ENCODE data around the gene PODN. TPM values are rescaled to one million over a fixed set of nuclear protein-coding genes. Genes with fewer than 3 reads are reported as not detected.

The PODN gene
- total RNA-seq, 1 experiment from 2014 or later: not detected

GRCh38 chr1:53070621-53071020 is 8.6 kb downstream of the PODN start:
- DNase-seq: no peak
- H3K9me2 ChIP-seq (ENCODE audit: insufficient read depth): no peaks in the 10 kb centered on the region
- no peaks in the 10 kb centered on the region for H3K36me3 ChIP-seq (ENCODE audit: low read depth)
- no peak overlapping the region for H3K27ac ChIP-seq
- ChIA-PET POLR2A (ENCODE audit: unreplicated experiment) (interaction anchor here (0.7 kb wide), 1 partner anchor 161 kb away, joined by 3 read pairs; no protein-coding TSS in a partner anchor), CTCF (no interaction called here)
- no peak overlapping the region for H3K4me3 ChIP-seq
- no peaks in the 10 kb centered on the region for H3K4me1 ChIP-seq (replicated peaks; ENCODE audit: insufficient read depth)
- TF ChIP-seq, protein P1, sequence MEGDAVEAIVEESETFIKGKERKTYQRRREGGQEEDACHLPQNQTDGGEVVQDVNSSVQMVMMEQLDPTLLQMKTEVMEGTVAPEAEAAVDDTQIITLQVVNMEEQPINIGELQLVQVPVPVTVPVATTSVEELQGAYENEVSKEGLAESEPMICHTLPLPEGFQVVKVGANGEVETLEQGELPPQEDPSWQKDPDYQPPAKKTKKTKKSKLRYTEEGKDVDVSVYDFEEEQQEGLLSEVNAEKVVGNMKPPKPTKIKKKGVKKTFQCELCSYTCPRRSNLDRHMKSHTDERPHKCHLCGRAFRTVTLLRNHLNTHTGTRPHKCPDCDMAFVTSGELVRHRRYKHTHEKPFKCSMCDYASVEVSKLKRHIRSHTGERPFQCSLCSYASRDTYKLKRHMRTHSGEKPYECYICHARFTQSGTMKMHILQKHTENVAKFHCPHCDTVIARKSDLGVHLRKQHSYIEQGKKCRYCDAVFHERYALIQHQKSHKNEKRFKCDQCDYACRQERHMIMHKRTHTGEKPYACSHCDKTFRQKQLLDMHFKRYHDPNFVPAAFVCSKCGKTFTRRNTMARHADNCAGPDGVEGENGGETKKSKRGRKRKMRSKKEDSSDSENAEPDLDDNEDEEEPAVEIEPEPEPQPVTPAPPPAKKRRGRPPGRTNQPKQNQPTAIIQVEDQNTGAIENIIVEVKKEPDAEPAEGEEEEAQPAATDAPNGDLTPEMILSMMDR (conservative IDR thresholded peaks at IDR 0.05): no peak
- no peak for TF ChIP-seq EZH2 (IDR thresholded peaks at IDR 0.05; ENCODE audit: low read depth)
- H3K79me2 ChIP-seq (ENCODE audit: low read depth): no peaks in the 10 kb centered on the region
- H4K20me1 ChIP-seq (ENCODE audit: insufficient read depth): no peaks in the 10 kb centered on the region
- no peak overlapping the region for H3K4me2 ChIP-seq
- no peak overlapping the region for H2AFZ ChIP-seq
- no peaks in the 10 kb centered on the region for H3K27me3 ChIP-seq (ENCODE audit: insufficient read depth, low read depth)
- H3F3A ChIP-seq (ENCODE audit: insufficient read depth, low read depth): no peaks in the 10 kb centered on the region
- intact Hi-C loops (cut with micrococcal nuclease; ENCODE audit: unreplicated experiment): no loop called here
- no peaks in the 10 kb centered on the region for H3K9me3 ChIP-seq (ENCODE audit: insufficient read depth, low read depth)
- no TSS peak for BruUV-seq (replicated peaks)

DNA sequence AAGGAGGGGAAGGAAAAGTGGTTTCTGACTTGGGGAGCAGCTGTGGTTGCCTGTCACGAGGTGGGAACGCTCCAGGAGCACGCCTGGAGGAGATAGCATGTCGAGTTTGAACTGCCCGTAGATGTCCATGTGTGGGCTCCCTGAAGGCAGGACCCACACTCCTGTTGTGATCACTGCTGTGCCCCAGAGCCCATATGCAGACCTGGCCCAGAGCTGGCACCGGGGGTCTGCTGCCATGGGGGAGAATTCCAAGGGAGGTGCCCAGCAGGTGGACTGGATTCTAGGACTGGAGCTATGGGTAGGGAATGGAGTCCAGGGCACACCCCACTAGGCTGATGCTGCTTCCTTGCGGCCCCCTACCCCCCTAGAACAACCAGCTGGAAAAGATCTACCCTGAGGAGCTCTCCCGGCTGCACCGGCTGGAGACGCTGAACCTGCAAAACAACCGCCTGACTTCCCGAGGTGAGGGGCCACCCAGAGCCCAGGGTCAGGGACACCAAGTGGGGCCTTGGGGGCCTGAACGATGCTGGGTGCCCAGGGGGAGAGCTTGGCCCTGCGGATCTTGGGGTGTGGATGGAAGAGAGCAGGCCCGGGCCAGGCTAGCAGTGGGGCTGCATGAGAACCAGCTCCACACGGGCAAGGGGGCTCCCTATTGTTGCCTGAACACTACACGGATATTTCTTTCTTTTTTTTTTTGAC is 9.3 kb downstream of the PODN start:
- no peaks in the 10 kb centered on the region for H3K4me1 ChIP-seq (replicated peaks; ENCODE audit: insufficient read depth)
- DNase-seq: no peak
- no peaks in the 10 kb centered on the region for H3K27me3 ChIP-seq (ENCODE audit: insufficient read depth, low read depth)
- no peaks in the 10 kb centered on the region for H3K9me2 ChIP-seq (ENCODE audit: insufficient read depth)
- intact Hi-C loops (cut with micrococcal nuclease; ENCODE audit: unreplicated experiment): no loop called here
- H3K9me3 ChIP-seq (ENCODE audit: insufficient read depth, low read depth): no peaks in the 10 kb centered on the region
- CTCF ChIA-PET: no interaction called here
- POLR2A ChIA-PET (ENCODE audit: unreplicated experiment): interaction anchor here (0.6 to 0.7 kb wide), 2 partner anchors 162 to 1787 kb away, joined by 3 read pairs; no protein-coding TSS in a partner anchor
- no peaks in the 10 kb centered on the region for H3F3A ChIP-seq (ENCODE audit: insufficient read depth, low read depth)
- H3K4me2 ChIP-seq: no peak overlapping the region
- H3K79me2 ChIP-seq (ENCODE audit: low read depth): no peaks in the 10 kb centered on the region
- no peak for TF ChIP-seq EZH2 (IDR thresholded peaks at IDR 0.05; ENCODE audit: low read depth)
- TF ChIP-seq, protein P1 (conservative IDR thresholded peaks at IDR 0.05): no peak
- no peaks in the 10 kb centered on the region for H3K36me3 ChIP-seq (ENCODE audit: low read depth)
- BruUV-seq (replicated peaks): no TSS peak
- no peak overlapping the region for H3K27ac ChIP-seq
- no peaks in the 10 kb centered on the region for H4K20me1 ChIP-seq (ENCODE audit: insufficient read depth)
- no peak overlapping the region for H2AFZ ChIP-seq
- no peak overlapping the region for H3K4me3 ChIP-seq

- Histone ChIP-seq H2AFZ (no peak overlapping the region), H3K4me3 (no peak overlapping the region), H3K36me3 (ENCODE audit: low read depth) (no peaks in the 10 kb centered on the region), H3K9me3 (ENCODE audit: insufficient read depth, low read depth) (no peaks in the 10 kb centered on the region), H3K79me2 (ENCODE audit: low read depth) (no peaks in the 10 kb centered on the region), H3K9me2 (ENCODE audit: insufficient read depth) (no peaks in the 10 kb centered on the region), H3K4me1 (replicated peaks; ENCODE audit: insufficient read depth) (no peaks in the 10 kb centered on the region), H3K27me3 (ENCODE audit: insufficient read depth, low read depth) (no peaks in the 10 kb centered on the region), H4K20me1 (ENCODE audit: insufficient read depth) (no peaks in the 10 kb centered on the region), H3K27ac (no peak overlapping the region), H3K4me2 (no peak overlapping the region), H3F3A (ENCODE audit: insufficient read depth, low read depth) (no peaks in the 10 kb centered on the region)
- POLR2A ChIA-PET (ENCODE audit: unreplicated experiment): no interaction called here
- DNase-seq: no peak
- TF ChIP-seq, protein P1 (conservative IDR thresholded peaks at IDR 0.05): no peak
- TF ChIP-seq EZH2 (IDR thresholded peaks at IDR 0.05; ENCODE audit: low read depth): no peak
- intact Hi-C loops (cut with micrococcal nuclease; ENCODE audit: unreplicated experiment): no loop called here
- CTCF ChIA-PET: no interaction called here
- no TSS peak for BruUV-seq (replicated peaks)
These were observed 9.9 kb downstream of the PODN start for GRCh38 chr1:53071915-53072314.
